Activated CD4-positive, alpha-beta T cell treated with anti-CD3 and anti-CD28 coated beads, Interleukin-2, amount 10 ng/mL, durations not matched to agents 7 days and 5 days (primary cell): ENCODE measurements around the gene RELCH. TPM values are rescaled to one million over a fixed set of nuclear protein-coding genes. Genes with fewer than 3 reads are reported as not detected.

Experiments used
- CTCF ChIA-PET: fragments of 350-600 bp; sonication (Branson Sonifier 250); formaldehyde crosslinking; loops from one replicate; lab custom pipeline; 2021; ENCODE audit warnings: antibody characterized with exemption; lab: Charles Lee
- POLR2A ChIA-PET: fragments of 350-600 bp; sonication (Branson Sonifier 250); formaldehyde crosslinking; loops from one replicate; lab custom pipeline; 2021; ENCODE audit warnings: antibody characterized with exemption; lab: Charles Lee
- DNase-seq: peaks from one replicate; pipeline ENCODE4 v3.0.0-alpha.2; 2020
- H3K27ac Mint-ChIP-seq: one replicate; pipeline ENCODE4 v1.8.0; 2021; ENCODE audit warnings: mild to moderate bottlenecking, moderate library complexity, mixed read lengths
- H3K27me3 Mint-ChIP-seq: one replicate; pipeline ENCODE4 v1.8.0; 2021; ENCODE audit warnings: mixed read lengths
- H3K36me3 Mint-ChIP-seq: one replicate; pipeline ENCODE4 v1.8.0; 2021; ENCODE audit warnings: low read depth, mixed read lengths
- H3K4me1 Mint-ChIP-seq: one replicate; pipeline ENCODE4 v1.8.0; 2021; ENCODE audit warnings: mixed read lengths
- H3K4me3 Mint-ChIP-seq: one replicate; pipeline ENCODE4 v1.8.0; 2021; ENCODE audit warnings: mild to moderate bottlenecking, moderate library complexity, mixed read lengths
- H3K9me3 Mint-ChIP-seq: one replicate; pipeline ENCODE4 v1.8.0; 2021; ENCODE audit warnings: mixed read lengths
- total RNA-seq, 2 experiments: library from RNA; stranded (reverse); gene quantifications; one replicate each; pipeline ENCODE4 v1.2.3, GENCODE V29; 2021

RELCH gene
- total RNA-seq, 2 experiments from 2014 or later: 41.7 to 46.3 TPM

GRCh38 chr18:62331581-62332356 is 144.7 kb downstream of the RELCH start:
- Mint-ChIP-seq H3K4me3 (no peak overlapping the region), H3K27me3 (peaks cover 7% of the 10 kb centered on the region), H3K36me3 (peaks cover 4% of the 10 kb centered on the region), H3K9me3 (no peaks in the 10 kb centered on the region), H3K27ac (no peak overlapping the region), H3K4me1 (peaks cover 52% of the 10 kb centered on the region)
- ChIA-PET POLR2A (no interaction called here), CTCF (interaction anchor here (0.5 to 2.0 kb wide), 4 partner anchors 8 to 174 kb away, joined by 3 to 5 read pairs (median 4); no protein-coding TSS in a partner anchor)
- no peak for DNase-seq

DNA sequence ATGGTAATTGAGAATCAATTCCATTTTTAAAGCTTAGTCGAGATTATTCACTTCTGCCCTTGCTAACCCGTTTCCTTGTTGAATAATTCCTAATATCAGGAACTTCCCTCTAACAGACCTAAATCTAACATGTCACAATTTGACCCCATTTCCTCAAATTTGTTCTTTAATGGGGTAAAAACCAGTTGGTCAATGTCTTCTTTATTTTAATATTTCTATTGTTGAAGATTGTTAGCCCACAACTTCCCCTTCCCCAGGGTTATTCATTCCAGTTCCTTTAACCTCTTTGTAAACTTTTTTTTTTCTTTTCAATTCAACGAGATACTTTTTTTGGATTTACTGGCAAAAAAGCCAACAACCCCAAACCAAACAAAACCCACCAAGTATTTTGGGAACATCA is 145.4 kb downstream of the RELCH start:
- no peaks in the 10 kb centered on the region for H3K9me3 Mint-ChIP-seq
- peaks cover 4% of the 10 kb centered on the region for H3K36me3 Mint-ChIP-seq
- H3K27me3 Mint-ChIP-seq: peaks cover under 1% of the 10 kb centered on the region
- no peak for DNase-seq
- POLR2A ChIA-PET: no interaction called here
- H3K4me3 Mint-ChIP-seq: no peak overlapping the region
- no peak overlapping the region for H3K27ac Mint-ChIP-seq
- CTCF ChIA-PET: no interaction called here
- peaks cover 45% of the 10 kb centered on the region for H3K4me1 Mint-ChIP-seq

- Mint-ChIP-seq H3K27ac (no peak overlapping the region), H3K9me3 (no peaks in the 10 kb centered on the region), H3K36me3 (peaks cover 4% of the 10 kb centered on the region), H3K4me3 (no peak overlapping the region), H3K27me3 (no peaks in the 10 kb centered on the region), H3K4me1 (peaks cover 41% of the 10 kb centered on the region)
- ChIA-PET CTCF (interaction anchor here (0.6 to 1.0 kb wide), 3 partner anchors 15 to 252 kb away, joined by 3 read pairs; no protein-coding TSS in a partner anchor), POLR2A (interaction anchor here (0.6 kb wide), 1 partner anchor 69 kb away, joined by 4 read pairs; no protein-coding TSS in a partner anchor)
- no peak for DNase-seq
Measured at GRCh38 chr18:62332964-62333695, 146.1 kb downstream of the RELCH start.

DNA sequence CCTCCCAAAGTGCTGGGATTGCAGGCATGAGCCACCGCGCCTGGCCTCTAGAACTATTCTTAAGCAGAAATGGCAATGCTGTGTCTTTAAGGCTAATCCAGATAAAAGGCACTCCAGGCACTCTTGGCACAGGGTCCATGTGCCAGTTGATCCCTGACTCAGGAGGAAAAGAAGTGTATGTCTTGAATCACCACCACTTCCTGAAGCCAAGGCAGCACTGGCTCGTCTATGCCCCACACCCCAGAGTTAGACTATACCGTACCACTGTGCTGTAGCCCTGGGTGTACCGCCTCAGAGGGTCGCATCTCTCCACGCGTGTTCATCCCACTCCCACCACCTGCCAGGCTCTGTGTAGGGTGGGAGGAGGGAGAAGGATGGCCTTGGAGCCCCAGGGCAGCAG is 147.1 kb downstream of the RELCH start:
- Mint-ChIP-seq H3K4me1 (peaks cover 38% of the 10 kb centered on the region), H3K4me3 (no peak overlapping the region), H3K27me3 (no peaks in the 10 kb centered on the region), H3K36me3 (peaks cover 4% of the 10 kb centered on the region), H3K27ac (no peak overlapping the region), H3K9me3 (no peaks in the 10 kb centered on the region)
- DNase-seq: no peak
- ChIA-PET POLR2A (no interaction called here), CTCF (interaction anchor here (0.6 to 1.0 kb wide), 2 partner anchors 14 to 23 kb away, joined by 3 read pairs; no protein-coding TSS in a partner anchor)

- Mint-ChIP-seq H3K9me3 (no peaks in the 10 kb centered on the region), H3K27ac (no peak overlapping the region), H3K4me3 (no peak overlapping the region), H3K27me3 (no peaks in the 10 kb centered on the region), H3K36me3 (peaks cover 4% of the 10 kb centered on the region), H3K4me1 (peaks cover 32% of the 10 kb centered on the region)
- POLR2A ChIA-PET: no interaction called here
- DNase-seq: no peak
- CTCF ChIA-PET: no interaction called here
Measured at GRCh38 chr18:62335494-62335893, 148.4 kb downstream of the RELCH start.

DNA sequence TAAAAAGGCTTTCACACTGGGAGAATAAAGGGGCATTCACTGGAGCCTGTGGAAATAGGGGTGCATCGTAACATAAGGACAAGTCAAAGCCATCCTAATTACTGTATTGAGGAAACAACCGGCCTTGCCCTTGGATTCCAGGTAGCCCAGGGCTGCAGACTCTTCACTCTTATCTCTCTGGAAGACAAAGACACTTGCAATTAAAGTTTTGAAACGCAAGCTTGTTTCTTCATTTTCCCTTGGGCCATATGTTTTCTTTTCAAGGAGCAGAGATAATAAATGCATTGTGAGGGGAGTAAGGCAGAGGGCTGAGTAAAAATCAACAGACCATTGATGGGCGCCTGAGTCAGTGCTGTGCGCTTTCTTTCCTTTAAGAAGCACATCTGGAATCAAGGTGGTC is 149.6 kb downstream of the RELCH start:
- Mint-ChIP-seq H3K9me3 (no peaks in the 10 kb centered on the region), H3K36me3 (peaks cover 4% of the 10 kb centered on the region), H3K27me3 (no peaks in the 10 kb centered on the region), H3K4me1 (peaks cover 24% of the 10 kb centered on the region), H3K4me3 (no peak overlapping the region), H3K27ac (no peak overlapping the region)
- CTCF ChIA-PET: no interaction called here
- POLR2A ChIA-PET: no interaction called here
- no peak for DNase-seq

GRCh38 chr18:62337336-62337735 is 150.3 kb downstream of the RELCH start:
- POLR2A ChIA-PET: no interaction called here
- H3K4me3 Mint-ChIP-seq: no peak overlapping the region
- no peaks in the 10 kb centered on the region for H3K27me3 Mint-ChIP-seq

GRCh38 chr18:62338446-62339105 is 151.5 kb downstream of the RELCH start:
- Mint-ChIP-seq H3K4me3 (no peak overlapping the region), H3K27me3 (no peaks in the 10 kb centered on the region), H3K36me3 (peaks cover 2% of the 10 kb centered on the region), H3K4me1 (peaks cover 19% of the 10 kb centered on the region), H3K9me3 (no peaks in the 10 kb centered on the region), H3K27ac (no peak overlapping the region)
- ChIA-PET POLR2A (no interaction called here), CTCF (interaction anchor here (1.2 to 2.7 kb wide), 3 partner anchors 8 to 88 kb away, joined by 3 to 7 read pairs (median 5); no protein-coding TSS in a partner anchor)
- no peak for DNase-seq

More at GRCh38 chr18:62337336-62337735, 150.3 kb downstream of the RELCH start:
- no peak overlapping the region for H3K27ac Mint-ChIP-seq
- DNase-seq: no peak
- H3K9me3 Mint-ChIP-seq: no peaks in the 10 kb centered on the region
- peaks cover 2% of the 10 kb centered on the region for H3K36me3 Mint-ChIP-seq
- H3K4me1 Mint-ChIP-seq: peaks cover 19% of the 10 kb centered on the region
- CTCF ChIA-PET: no interaction called here

DNA sequence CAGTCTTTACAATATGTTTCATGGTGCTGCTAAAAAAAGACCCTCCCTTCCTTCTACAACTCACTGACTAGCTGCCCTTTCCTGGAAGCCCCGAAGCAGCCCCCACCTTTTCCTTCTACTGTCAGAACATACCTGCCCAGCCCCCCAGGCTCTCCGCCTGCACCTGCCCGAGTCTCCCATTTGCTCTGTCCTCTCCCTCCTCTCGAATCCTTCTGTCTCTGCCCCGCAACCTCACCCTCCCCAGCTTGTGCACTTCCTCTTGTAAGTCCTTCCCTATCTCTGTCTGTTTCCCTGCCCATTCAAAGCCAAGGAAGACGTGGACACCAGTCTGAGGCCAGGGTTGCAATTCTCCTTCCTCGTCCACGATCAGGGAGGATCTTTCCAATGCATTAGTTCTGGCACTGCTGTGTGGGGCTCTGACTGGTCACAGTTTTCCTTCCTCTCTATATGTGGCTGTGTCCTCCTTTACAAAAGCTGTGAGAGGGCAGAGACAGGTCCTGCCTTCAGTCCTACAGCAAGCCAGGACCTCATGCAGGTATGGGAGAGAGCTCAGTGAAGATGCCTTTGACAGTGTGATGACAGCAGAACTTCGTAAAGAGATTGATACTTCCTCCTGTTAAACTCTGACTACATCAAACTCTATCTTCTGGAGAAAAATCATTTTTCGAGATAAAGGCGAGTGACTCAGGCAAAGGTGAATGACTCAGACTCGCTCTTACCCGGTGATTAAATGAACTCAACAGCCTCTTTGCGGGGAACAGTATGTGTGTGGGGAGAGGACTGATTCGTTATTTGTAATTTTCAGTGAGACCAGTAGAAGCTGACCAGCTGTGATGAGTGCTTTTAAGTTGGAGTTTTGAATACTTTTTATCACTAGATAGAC is 152.3 kb downstream of the RELCH start:
- H3K36me3 Mint-ChIP-seq: peaks cover 2% of the 10 kb centered on the region
- ChIA-PET POLR2A (interaction anchor here (0.6 kb wide), 1 partner anchor 281 kb away, joined by 4 read pairs; no protein-coding TSS in a partner anchor), CTCF (interaction anchor here (0.6 to 2.7 kb wide), 7 partner anchors 8 to 245 kb away, joined by 3 to 7 read pairs (median 3); partner anchors contain the start of gene TNFRSF11A)
- no peaks in the 10 kb centered on the region for H3K27me3 Mint-ChIP-seq
- DNase-seq: no peak
- H3K4me3 Mint-ChIP-seq: no peak overlapping the region
- no peak overlapping the region for H3K27ac Mint-ChIP-seq
- no peaks in the 10 kb centered on the region for H3K9me3 Mint-ChIP-seq
- H3K4me1 Mint-ChIP-seq: peaks cover 19% of the 10 kb centered on the region

DNA sequence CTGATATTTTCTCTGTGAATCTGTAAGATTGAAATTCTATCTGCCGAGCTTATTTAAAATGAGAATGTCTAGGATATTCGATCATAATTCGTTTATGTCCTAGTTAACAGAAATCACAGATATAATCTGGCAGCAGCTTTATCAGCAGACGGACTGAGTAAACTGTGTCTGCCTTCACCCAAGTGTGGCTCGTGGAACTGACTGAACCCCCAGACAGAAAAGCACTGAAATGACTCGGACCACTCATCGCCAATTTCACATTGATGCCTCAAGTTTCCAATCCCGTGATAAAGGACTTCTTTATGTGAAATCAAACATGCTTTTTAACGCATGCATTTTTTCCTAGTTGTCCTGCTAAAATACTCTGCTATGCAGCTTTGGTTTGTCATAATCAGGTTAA is 153.9 kb downstream of the RELCH start:
- DNase-seq: no peak
- Mint-ChIP-seq H3K27me3 (no peaks in the 10 kb centered on the region), H3K4me1 (peaks cover 19% of the 10 kb centered on the region), H3K4me3 (no peak overlapping the region), H3K9me3 (no peaks in the 10 kb centered on the region), H3K36me3 (no peaks in the 10 kb centered on the region), H3K27ac (no peak overlapping the region)
- POLR2A ChIA-PET: no interaction called here
- CTCF ChIA-PET: interaction anchor here (1.1 to 1.3 kb wide), 2 partner anchors 17 to 243 kb away, joined by 3 to 5 read pairs; no protein-coding TSS in a partner anchor

DNA sequence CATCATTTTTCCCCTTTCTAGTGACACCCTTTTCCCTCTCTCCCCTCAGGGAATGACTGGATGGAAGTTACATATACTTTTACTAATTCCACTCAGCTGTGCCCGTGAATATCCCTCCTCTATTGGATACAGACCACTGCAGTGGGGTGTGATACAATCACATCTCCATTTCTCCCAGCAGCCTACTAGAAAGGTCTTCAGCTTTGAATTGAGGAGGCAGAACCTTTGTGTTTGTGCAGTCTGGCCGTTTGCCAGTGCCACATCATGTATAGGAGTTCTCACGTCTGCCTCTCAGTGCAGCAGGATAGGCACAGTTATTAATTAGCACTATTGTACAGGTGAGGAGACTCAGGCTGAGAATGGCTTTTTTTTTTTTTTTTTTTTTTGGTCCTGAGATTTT is 154.4 kb downstream of the RELCH start:
- ChIA-PET CTCF (interaction anchor here (0.7 to 1.1 kb wide), 2 partner anchors 16 to 1212 kb away, joined by 3 to 5 read pairs; no protein-coding TSS in a partner anchor), POLR2A (no interaction called here)
- Mint-ChIP-seq H3K36me3 (no peaks in the 10 kb centered on the region), H3K27ac (no peak overlapping the region), H3K4me3 (no peak overlapping the region), H3K4me1 (peaks cover 24% of the 10 kb centered on the region), H3K27me3 (no peaks in the 10 kb centered on the region), H3K9me3 (no peaks in the 10 kb centered on the region)
- DNase-seq: no peak
